HG03066 (cell line): ENCODE measurements around the gene CENPL.
"Not testable (repeated sequence)": the region's sequence is repeated elsewhere in the genome, so short reads cannot be mapped to it uniquely, and the experiment has no call there.

ENCODE experiments used
- ATAC-seq: cut with Tn5 transposase; IDR thresholded peaks from one replicate; pipeline ENCODE4 v1.9.1; 2021; ENCODE audit warnings: low read depth; ENCODE audit not compliant: unreplicated experiment

Gene CENPL

DNA sequence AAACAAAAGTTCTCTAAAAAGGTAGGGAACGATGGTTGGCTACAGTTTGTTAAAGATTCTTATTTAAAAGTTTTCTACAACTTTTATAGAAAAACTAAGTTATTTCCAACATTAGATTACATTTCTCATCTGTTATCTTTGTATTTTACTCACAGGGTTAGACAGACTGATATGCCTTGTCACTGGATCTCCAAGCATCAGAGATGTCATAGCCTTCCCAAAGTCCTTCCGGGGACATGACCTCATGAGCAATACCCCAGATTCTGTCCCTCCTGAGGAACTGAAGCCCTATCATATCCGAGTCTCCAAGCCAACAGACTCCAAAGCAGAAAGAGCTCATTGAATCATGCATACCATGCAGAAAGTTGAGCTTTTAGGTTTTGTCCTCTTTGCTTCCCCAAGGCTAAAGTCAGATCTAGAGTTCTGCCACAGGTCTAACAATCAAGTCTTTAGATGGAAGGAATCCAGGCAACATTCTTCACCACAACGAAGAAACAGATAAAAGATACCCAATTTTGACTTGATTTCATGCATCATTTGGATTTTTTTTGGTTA is 32.8 kb upstream of the CENPL start:
- ATAC-seq: no peak

DNA sequence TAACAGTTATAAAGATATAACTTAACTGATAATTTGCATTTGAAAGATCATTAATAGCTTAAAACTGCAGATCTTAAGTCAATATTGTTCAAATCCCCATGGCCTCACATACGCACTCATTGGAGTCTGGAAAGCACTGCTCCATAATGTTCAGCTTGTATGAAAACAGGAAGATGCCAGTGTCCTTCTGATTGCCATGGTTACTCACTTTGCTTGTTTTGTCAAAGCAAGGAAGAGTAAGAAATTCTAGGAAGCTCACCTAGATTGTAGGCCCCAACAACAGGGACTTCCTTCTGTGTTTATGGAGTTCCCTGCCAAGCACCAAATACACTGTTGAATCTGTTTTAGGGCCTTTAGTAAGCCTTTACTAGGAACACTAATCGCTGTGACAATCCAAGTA is 32.2 kb upstream of the CENPL start:
- ATAC-seq: no peak

DNA sequence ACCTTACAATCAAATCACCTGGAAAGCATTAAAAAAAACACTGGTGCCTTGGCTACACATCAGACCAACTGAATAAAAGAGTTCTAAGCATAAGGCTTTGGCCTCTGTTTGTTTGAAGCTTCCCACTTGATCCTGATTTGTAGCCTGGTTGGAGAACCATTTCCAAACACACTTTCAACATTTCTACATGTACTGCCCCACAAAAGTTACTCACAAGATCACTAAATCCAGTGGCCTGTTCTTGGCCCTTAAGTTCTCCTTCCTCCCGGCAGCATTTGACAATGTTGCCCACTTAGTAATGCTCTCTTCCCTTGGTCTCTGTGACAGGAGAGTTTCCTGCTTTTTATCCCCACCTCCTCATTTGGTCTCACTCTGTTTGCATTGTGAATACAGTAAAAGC is 31.3 kb upstream of the CENPL start:
- ATAC-seq: no peak

DNA sequence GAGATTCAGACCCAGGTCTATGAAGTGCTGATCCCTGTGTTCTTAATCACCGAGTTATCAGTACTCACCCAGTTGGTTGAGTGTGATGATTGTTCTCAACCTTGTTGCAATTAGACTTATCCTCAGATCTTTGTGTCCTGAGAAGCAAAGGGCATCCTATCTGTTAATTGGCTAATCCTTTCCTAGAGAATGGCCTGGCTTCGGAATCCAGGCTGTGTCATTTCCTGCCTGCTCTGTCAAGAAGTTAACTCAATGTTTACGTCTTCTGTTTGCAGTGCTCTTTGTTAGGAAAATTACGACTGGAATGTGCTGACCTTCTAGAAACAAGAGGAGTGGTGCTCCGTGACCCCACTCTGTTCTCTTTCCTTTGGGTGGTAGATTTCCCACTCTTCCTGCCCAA is 28.4 kb upstream of the CENPL start:
- ATAC-seq: no peak

DNA sequence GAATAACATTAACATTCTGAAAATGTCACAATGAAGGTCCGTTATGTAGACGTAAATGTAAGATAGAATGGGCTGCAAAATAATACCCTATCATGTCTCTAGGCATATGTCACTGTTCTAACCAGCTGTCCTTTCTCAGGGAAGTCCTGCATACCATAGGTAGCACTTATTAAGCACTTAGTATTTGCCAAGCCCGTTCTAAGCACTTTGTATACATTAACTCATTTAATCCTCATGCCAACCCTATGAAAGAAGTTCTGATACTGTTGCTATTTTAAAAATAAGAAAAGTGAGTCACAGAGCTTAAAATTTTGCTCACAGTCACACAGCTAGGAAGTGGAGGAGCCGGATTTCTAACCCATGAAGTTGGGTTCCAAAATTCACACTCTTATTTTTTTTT is 27.4 kb upstream of the CENPL start:
- no peak for ATAC-seq

DNA sequence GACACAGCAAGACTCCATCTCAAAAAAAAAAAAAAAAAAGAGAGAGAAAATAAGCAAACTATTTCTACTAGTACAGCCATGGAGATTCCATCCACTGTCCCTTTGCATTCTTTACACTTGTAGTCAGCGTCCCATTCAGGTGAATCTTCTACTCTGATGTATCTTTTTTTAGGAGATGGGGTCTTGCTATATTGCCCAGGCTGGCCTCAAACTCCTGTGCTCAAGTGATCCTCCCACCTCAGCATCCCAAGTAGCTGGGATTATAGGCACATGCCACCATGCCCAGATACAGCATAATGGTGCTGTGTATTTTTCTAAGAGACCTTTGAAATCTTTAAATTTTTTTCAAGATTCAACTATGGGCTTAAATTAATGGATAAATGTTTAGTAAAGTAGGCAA is 8.1 kb upstream of the CENPL start:
- ATAC-seq: no peak

DNA sequence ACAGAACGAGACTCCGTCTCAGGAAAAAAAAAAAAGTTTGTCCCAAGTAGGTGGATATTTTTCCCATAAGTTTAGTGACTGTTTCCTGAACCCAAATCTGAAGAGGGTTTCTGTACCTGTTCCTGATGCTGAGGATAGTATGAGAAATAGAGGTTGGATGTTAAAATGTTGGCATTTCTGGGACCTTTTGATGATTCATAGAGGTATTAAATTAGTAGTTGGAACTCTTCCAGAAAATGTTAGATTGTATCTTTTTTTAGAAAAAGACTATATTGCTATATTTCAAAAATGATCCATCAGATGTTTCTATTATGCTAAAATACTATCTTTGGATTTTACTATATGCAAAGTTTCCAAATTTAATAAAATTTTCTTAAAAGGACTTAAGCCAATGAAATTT is 2.9 kb upstream of the CENPL start:
- no peak for ATAC-seq

DNA sequence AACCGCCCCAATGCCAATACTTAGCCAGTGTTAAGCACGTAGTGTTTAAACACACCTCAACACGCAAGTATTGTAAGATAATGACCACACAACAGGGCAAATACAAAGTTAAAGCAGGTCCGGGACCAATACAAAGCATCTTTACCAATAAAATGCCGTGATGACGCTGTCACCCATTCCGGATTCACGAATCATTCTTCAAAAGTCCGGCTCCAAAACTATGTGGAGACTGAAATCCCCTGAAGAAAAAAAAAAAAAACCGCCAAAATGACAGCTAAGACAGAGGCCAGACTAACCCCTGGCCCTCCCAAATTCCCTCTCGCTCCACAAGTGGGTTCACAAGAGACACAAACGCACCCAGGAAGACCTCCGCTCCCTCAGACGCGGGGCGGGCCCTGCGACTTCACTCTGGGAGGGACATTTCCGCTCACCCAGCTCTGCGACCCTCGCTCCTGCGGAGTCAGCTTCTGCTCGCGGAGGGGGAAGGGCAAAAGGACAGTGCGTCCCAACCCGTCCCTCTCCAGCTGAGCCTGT is 835 bp downstream of the CENPL start:
- peak; percentile 34 for ATAC-seq

DNA sequence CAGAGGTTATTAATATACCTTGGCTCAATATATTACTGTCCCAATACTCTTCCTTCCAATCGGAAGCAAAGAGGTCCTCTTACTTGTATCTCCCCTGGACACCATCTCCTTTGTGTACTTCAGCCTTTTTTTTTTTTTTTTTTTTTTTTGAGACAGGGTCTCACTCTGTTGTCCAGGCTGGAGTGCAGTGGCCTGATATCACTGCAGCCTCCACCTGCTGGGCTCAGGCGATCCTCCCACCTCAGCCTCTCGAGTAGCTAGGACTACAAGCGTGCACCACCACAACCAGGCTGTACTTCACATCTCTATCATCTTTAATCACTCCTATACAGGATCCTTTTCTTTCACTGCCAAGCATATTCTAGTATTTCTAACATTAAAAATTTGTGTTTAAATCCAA is 3.0 kb downstream of the CENPL start:
- ATAC-seq: no peak

DNA sequence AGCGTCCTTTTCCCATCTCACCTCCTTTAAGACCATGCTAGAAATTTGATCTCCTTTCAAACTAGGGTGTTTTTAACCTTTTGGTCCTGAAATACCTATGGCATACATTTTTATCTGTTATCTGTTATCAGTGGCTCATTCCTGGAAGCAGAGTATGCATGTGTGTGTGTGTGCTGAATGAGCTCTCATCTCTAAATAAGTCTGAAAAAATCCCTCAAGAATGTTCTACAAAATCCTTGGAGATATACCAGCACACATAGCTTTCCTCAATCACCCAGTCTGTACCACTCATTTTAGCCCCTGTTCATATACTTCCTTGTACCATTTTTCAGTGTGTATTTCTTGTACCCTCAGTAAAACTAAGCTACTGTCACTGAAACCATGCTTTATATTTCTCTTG is 6.2 kb downstream of the CENPL start:
- ATAC-seq: no peak

DNA sequence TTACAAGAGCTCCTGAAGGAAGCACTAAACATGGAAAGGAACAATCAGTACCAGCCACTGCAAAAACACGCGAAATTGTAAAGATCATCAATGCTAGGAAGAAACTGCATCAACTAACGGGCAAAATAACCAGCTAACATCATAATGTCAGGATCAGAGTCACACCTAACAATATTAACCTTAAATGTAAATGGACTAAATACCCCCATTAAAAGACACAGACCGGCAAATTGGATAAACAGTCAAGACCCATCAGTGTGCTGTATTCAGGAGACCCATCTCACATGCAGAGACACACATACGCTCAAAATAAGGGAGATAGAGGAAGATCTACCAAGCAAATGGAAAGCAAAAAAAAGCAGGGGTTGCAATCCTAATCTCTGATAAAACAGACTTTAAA is 11.0 kb downstream of the CENPL start:
- ATAC-seq: not testable (repeated sequence)

DNA sequence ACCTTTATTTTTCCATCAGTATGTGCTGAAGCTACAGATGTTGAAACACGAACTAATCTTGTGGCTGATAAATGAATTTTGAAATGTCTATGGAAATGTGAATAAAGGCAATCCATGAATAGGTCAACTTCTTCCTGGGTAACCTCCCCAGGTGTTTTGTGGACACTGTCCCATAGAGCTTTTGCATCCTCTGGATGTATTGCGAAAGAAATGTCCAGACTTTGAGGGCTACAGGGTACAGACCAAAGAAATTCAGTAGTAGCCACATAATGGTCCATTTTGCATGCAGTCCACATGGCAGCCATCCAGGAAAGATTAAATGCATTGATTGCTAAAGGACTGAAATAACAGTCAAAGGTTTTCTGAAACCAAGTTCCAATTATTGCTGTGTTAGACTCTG is 21.7 kb downstream of the CENPL start:
- ATAC-seq: no peak

DNA sequence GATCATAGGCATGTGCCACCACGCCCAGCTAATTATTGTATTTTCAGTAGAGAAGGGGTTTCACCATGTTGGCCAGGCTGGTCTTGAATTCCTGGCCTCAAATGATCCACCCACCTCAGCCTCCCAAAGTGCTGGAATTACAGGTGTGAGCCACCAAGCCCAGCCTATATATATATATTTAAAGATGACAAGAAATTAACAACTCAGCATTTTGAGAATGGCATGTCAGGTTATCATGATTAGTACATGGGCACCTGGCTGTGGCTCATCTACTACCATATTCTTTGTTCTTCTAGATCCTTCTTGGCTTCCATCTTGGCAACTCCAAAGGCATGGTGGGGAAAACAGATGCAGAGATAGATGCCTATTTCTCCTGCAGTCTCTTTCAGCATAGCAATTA is 24.7 kb downstream of the CENPL start:
- not testable (repeated sequence) for ATAC-seq

DNA sequence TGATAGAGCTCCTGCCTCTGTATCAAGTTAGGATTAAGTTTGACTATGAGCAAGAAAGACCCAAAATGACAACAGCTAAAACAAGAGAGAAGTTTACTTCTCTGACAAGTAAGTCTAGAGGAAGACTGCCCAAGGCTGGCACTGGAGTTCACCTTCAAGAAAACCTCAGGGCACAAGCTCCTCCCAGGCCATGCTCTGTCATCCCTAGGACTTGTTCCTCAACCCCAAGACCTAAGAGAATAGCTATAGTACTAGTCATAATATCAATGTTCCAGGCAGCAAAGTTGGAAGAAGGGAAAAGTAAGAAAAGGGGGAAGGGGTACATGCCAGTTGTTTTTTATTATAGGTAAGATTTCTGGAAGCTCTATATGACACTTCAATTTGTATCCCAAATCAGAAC is 26.6 kb downstream of the CENPL start:
- ATAC-seq: no peak

DNA sequence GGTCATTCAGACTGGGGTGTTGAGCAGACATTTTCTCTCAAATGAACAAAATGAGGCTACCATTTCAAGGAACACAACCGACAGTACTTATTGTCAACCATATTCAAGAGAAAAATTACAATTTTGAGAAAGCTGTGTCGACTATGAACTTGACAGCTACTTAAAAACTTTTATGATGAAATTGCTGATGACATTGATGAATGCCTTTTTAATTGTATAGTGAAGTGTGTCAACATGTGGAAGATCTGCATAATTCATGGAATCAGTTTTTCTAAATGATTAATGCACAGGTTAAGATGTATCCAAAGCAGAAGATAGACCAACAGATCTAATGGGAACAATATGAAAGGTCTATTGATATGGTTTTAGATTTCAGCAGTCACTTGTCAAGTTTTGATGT is 34.8 kb downstream of the CENPL start:
- ATAC-seq: no peak

DNA sequence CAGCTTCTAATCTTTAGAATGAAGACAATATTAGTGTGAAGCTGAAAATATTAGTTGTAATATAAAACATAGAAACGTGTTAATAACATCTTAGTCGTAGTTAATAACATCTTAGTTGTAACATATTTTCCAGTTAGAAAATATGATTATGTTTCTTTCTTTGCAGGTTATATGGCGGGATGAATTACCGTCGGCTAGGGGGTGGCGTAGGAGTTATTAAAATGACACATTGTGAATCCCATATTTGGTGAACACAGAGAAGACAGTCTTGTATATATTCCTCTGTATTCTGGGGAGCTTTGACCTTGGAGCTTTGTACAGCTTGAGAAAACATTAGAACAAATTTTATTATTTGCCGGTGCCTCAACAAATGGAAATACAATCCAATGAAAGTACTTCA is 39.7 kb downstream of the CENPL start:
- no peak for ATAC-seq

DNA sequence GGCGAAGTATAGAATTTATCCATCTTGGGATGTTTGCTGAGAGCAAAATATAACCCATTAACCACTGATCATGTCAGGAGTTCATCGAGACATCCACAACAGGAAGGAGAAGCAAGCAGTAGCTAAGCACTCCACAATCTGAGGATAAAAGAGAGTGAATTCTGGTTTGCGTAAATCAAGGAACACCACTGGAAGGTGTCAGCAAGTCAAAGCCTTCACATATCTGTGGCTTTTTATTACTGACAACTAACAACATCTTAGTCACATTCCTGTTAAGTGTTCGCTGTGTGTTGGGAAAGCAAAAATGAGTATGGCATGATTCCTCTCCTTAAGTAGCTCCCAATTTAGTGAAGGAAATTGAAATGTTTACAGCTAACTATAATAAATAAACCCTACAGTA is 44.7 kb downstream of the CENPL start:
- ATAC-seq: no peak

DNA sequence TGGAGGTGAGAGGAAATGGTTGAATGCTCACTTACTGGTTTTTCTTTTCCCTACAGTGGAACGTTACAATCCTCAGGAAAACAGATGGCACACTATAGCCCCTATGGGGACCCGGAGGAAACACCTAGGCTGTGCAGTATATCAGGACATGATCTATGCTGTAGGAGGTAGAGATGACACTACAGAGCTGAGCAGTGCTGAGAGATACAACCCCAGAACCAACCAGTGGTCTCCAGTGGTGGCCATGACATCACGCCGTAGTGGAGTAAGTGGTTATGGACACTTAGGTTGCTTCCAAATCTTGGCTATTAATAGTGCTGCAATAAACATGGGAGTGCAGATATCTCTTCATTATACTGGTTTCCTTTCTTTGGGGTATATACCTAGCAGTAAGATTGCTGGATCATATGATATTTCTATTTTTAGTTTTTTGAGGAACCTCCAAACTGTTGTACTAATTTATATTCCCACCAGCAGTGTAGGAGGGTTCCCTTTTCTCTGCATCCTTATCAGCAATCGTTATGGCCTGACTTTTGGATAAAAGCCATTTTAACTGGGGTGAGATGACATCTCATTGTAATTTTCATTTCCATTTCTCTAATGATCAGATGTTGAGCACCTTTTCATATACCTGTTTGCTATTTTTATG is 49.0 kb downstream of the CENPL start:
- ATAC-seq: no peak

DNA sequence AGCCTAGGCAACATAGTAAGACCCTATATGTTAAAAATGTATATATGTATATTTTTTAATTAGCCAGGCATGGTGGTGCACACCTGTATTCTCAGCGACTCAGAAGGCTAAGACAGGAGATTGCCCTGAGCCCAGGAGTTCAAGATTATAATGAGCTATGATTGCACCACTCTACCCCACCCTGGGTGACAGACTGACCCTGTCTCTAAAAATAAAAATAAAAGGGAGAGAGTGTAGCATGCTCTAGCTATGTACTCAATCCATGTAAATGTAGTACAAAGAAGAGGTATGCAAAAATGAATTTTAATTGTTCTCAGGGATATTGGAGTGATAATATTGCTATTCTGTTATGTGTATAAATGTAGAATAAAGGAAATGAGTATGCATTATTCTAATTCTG is 53.1 kb downstream of the CENPL start:
- no peak for ATAC-seq

DNA sequence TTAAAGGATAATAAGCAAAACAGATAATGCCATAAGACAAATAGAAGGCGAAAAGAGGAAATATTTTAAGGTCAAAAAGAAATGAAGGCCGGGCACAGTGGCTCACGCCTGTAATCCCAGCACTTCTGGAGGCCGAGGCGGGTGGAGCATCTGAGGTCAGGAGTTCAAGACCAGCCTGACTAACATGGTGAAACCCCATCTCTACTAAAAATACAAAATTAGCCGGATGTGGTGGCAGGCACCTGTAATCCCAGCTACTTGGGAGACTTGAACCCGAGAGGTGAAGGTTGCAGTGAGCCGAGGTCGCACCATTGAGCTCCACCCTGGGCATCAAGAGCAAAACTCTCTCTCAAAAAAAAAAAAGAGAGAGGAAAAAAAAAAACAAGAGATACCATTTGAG is 54.4 kb downstream of the CENPL start:
- not testable (repeated sequence) for ATAC-seq

DNA sequence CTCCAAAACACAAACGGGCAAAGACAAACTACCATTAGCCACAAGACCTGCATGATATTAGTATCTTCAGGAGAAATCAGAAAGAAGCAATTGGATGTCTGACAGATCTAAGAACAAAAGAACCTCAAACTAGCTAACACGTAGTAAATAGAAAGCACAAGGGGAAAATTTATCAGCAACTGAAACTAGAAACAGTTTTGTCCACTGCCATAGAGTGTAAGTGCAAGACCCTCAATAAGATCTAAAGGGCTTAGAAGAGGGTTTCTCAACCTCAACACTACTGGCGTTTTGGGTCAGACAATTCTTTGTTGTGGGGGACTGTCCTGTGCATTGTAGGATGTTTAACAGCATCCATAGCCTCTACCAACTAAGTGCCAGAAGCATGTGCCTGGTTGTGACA is 55.9 kb downstream of the CENPL start:
- ATAC-seq: no peak

DNA sequence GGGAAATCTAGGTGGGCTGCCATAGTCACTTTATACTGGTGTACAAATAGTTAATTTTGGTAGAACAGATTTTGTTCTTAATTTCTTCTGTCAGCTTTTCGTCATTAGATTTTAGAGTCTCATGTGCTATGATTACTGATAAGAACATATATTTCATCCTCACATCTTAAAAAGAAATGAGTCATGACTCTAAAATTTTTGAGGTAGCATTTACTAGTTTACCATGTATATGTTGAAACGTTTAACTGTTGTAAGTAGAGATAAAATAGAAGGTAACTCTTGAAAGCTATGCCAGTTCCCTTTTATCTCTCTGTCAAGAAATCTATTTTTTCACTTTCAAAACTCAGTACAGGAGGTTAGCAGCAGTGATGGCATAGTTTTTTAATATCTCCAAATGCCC is 56.5 kb downstream of the CENPL start:
- no peak for ATAC-seq

DNA sequence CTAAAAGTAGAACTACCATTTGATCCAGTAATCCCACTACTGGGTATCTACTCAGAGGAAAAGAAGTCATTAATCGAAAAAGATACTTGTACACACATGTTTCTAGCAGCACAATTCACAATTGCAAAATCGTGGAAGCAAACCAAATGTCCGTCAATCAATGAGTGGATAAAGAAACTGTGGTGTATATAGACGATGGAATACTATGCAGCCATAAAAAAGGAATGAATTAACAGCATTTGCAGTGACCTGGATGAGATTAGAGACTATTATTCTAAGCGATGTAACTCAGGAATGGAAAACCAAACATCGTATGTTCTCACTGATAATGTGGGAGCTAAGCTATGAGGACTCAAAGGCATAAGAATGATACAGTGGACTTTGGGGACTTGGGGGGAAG is 60.4 kb downstream of the CENPL start:
- ATAC-seq: not testable (repeated sequence)
